Type B pancreatic cell (in vitro differentiated cells): Measurements from ENCODE around the gene RNF13. TPM values are rescaled to one million over a fixed set of nuclear protein-coding genes. Genes with fewer than 3 reads are reported as not detected.
A peak's percentile ranks its signal among the peaks of the same experiment; 100 is the strongest.

Experiments used
- DNase-seq: peaks from one replicate; pipeline ENCODE4 v3.0.0; 2021; ENCODE audit warnings: mixed read lengths; ENCODE audit not compliant: unreplicated experiment; ENCODE audit errors: extremely low spot score
- H3K27ac Mint-ChIP-seq: 2 replicates; pipeline ENCODE4 v1.8.0; 2021; ENCODE audit warnings: mild to moderate bottlenecking, mixed read lengths
- H3K27me3 Mint-ChIP-seq: 2 replicates; pipeline ENCODE4 v1.8.0; 2021; ENCODE audit warnings: mixed read lengths
- H3K36me3 Mint-ChIP-seq: 2 replicates; pipeline ENCODE4 v1.8.0; 2021; ENCODE audit warnings: mixed read lengths
- H3K4me1 Mint-ChIP-seq: one replicate; pipeline ENCODE4 v1.8.0; 2021; ENCODE audit warnings: mixed read lengths; ENCODE audit not compliant: unreplicated experiment
- H3K4me3 Mint-ChIP-seq: 2 replicates; pipeline ENCODE4 v1.8.0; 2021; ENCODE audit warnings: mild to moderate bottlenecking, mixed read lengths
- H3K9me3 Mint-ChIP-seq: 2 replicates; pipeline ENCODE4 v1.8.0; 2021; ENCODE audit warnings: mixed read lengths
- CTCF ChIP-seq: fragments of 200-600 bp; sonication (generic); conservative IDR thresholded peaks from 2 replicates; pipeline ENCODE4 v1.5.0; 2021; ENCODE audit warnings: antibody characterized with exemption, mild to moderate bottlenecking
- total RNA-seq: library from RNA; stranded (reverse); gene quantifications from 2 replicates; pipeline ENCODE4 v1.2.1, GENCODE V29; 2021; ENCODE audit warnings: low replicate concordance

Gene RNF13
- total RNA-seq, 1 donor from 2014 or later = 40.6 TPM

DNA sequence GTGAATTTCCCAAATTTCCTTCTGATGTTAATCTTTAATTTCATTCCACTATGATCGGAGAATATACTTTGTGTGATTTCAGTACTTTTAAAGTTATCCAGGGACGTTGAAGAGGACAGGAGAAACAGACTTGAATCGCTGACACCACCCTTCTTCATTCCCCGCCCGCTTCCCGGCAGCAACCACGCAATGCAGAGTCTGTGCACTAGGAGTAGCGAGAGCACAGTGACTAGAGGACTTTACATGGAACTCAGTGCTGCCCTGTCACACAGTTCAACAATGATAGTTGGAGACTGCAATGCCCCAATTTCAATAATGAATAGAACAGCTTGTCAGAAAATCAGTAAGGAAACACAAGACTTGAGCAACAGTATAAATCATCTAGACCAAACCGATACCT is 73.9 kb downstream of the RNF13 start:
- peaks cover 4% of the 10 kb centered on the region for H3K9me3 Mint-ChIP-seq
- no peak overlapping the region for H3K4me3 Mint-ChIP-seq
- peaks cover 25% of the 10 kb centered on the region for H3K36me3 Mint-ChIP-seq
- no peak overlapping the region for H3K27ac Mint-ChIP-seq
- H3K4me1 Mint-ChIP-seq = peaks cover 8% of the 10 kb centered on the region
- no peak for DNase-seq
- no peaks in the 10 kb centered on the region for H3K27me3 Mint-ChIP-seq
- peak; percentile 37 for TF ChIP-seq CTCF

DNA sequence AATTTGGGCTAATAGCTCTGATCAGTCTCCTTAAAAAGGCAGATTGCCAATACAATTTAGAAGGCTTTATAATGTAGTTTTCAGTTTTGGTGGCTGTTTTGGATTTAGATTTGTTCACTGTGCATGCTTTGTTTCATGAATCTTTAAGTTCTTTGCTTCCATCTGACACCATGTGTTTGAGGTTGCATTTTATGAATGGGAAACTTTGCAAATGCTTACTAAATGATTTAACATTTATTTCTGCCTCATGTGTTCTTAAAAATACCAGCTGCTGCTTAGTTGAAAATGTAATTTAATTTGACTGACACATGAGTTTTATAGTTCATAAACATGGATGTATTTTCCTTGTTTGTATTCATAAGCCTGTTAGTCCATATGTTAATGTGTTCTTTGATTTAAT is 78.6 kb downstream of the RNF13 start:
- Mint-ChIP-seq H3K4me1 (peaks cover 8% of the 10 kb centered on the region), H3K4me3 (no peak overlapping the region), H3K27me3 (no peaks in the 10 kb centered on the region), H3K27ac (no peak overlapping the region), H3K36me3 (peaks cover 12% of the 10 kb centered on the region), H3K9me3 (no peaks in the 10 kb centered on the region)
- DNase-seq = no peak
- no peak for TF ChIP-seq CTCF

- no peak overlapping the region for H3K4me3 Mint-ChIP-seq
- no peak for TF ChIP-seq CTCF
- H3K4me1 Mint-ChIP-seq = peaks cover 8% of the 10 kb centered on the region
Measured at GRCh38 chr3:149892371-149892770, 79.4 kb downstream of the RNF13 start.

DNA sequence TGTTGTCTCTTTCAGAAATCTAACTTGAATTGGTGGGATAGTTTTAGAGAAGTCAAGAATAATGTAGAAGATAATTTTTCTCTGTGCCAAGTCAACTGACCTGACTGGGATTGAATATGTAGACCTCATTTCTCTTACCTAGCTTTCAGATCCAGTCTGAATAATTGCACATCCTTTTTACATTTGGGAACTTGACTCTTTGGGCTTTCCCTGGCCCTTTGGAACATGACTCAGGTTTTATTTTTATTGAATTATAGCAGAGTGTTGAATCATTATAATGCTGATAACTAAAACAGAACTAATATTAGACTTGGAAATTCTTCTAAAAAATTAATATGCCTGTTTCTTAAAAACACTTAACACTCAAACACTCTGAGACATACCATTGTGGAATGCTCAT is 81.2 kb downstream of the RNF13 start:
- H3K36me3 Mint-ChIP-seq = peaks cover 10% of the 10 kb centered on the region
- H3K4me3 Mint-ChIP-seq = no peak overlapping the region
- H3K27me3 Mint-ChIP-seq = no peaks in the 10 kb centered on the region
- no peak for DNase-seq
- H3K27ac Mint-ChIP-seq = no peak overlapping the region
- H3K9me3 Mint-ChIP-seq = no peaks in the 10 kb centered on the region
- TF ChIP-seq CTCF = no peak
- H3K4me1 Mint-ChIP-seq = peaks cover 8% of the 10 kb centered on the region

More at GRCh38 chr3:149892371-149892770, 79.4 kb downstream of the RNF13 start:
- no peak for DNase-seq
- H3K9me3 Mint-ChIP-seq = no peaks in the 10 kb centered on the region
- no peaks in the 10 kb centered on the region for H3K27me3 Mint-ChIP-seq
- H3K27ac Mint-ChIP-seq = no peak overlapping the region
- H3K36me3 Mint-ChIP-seq = peaks cover 12% of the 10 kb centered on the region

DNA sequence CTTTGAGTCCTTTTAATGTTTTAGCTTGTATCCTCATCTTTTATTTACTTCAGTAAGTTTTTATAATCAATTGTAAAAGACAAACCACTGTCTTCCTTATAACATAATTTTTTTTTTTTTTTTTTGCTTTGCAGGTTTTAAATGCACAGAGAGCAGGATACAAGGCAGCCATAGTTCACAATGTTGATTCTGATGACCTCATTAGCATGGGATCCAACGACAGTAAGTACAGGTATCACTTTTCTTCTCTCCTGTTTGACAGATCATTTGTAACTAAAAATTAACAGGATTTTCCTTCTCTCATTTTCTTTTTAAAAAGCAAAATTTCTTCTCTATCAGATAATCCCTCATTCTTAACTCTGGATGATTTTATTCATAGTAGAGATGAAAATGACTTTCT is 82.3 kb downstream of the RNF13 start:
- Mint-ChIP-seq H3K4me3 (no peak overlapping the region), H3K27me3 (no peaks in the 10 kb centered on the region), H3K9me3 (no peaks in the 10 kb centered on the region), H3K4me1 (peaks cover 8% of the 10 kb centered on the region), H3K27ac (no peak overlapping the region), H3K36me3 (peaks cover 6% of the 10 kb centered on the region)
- no peak for TF ChIP-seq CTCF
- no peak for DNase-seq

GRCh38 chr3:149895769-149896168 is 82.8 kb downstream of the RNF13 start:
- H3K4me1 Mint-ChIP-seq = peaks cover 4% of the 10 kb centered on the region

More at GRCh38 chr3:149895769-149896168, 82.8 kb downstream of the RNF13 start:
- no peaks in the 10 kb centered on the region for H3K9me3 Mint-ChIP-seq
- DNase-seq = no peak
- no peaks in the 10 kb centered on the region for H3K27me3 Mint-ChIP-seq
- TF ChIP-seq CTCF = no peak
- no peak overlapping the region for H3K27ac Mint-ChIP-seq
- no peak overlapping the region for H3K4me3 Mint-ChIP-seq
- H3K36me3 Mint-ChIP-seq = peaks cover 6% of the 10 kb centered on the region
